Measurements from ENCODE around the gene SELE.

SELE gene

DNA sequence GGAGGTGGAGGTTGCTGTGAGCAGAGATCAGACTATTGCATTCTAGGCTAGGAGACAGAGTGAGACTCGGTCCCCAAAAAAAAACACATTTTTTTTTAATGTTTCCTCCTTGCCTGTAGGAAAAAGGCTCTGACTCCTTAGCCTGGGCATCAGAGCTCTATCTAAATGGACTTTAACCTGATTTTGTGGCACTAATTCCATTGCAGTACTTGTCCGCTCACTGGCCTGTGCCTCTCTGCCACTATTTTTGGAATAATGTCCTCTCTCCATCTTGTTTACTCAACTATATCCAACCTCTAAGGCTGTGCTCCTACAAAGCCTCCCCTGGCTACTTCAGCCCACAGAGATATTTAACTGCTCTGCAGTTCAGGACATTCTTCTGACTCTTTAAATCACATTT, 34.3 kb upstream of the SELE start:
- TF ChIP-seq, protein P1, sequence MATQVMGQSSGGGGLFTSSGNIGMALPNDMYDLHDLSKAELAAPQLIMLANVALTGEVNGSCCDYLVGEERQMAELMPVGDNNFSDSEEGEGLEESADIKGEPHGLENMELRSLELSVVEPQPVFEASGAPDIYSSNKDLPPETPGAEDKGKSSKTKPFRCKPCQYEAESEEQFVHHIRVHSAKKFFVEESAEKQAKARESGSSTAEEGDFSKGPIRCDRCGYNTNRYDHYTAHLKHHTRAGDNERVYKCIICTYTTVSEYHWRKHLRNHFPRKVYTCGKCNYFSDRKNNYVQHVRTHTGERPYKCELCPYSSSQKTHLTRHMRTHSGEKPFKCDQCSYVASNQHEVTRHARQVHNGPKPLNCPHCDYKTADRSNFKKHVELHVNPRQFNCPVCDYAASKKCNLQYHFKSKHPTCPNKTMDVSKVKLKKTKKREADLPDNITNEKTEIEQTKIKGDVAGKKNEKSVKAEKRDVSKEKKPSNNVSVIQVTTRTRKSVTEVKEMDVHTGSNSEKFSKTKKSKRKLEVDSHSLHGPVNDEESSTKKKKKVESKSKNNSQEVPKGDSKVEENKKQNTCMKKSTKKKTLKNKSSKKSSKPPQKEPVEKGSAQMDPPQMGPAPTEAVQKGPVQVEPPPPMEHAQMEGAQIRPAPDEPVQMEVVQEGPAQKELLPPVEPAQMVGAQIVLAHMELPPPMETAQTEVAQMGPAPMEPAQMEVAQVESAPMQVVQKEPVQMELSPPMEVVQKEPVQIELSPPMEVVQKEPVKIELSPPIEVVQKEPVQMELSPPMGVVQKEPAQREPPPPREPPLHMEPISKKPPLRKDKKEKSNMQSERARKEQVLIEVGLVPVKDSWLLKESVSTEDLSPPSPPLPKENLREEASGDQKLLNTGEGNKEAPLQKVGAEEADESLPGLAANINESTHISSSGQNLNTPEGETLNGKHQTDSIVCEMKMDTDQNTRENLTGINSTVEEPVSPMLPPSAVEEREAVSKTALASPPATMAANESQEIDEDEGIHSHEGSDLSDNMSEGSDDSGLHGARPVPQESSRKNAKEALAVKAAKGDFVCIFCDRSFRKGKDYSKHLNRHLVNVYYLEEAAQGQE (IDR thresholded peaks at IDR 0.05; ENCODE audit: low read depth), result no peak

DNA sequence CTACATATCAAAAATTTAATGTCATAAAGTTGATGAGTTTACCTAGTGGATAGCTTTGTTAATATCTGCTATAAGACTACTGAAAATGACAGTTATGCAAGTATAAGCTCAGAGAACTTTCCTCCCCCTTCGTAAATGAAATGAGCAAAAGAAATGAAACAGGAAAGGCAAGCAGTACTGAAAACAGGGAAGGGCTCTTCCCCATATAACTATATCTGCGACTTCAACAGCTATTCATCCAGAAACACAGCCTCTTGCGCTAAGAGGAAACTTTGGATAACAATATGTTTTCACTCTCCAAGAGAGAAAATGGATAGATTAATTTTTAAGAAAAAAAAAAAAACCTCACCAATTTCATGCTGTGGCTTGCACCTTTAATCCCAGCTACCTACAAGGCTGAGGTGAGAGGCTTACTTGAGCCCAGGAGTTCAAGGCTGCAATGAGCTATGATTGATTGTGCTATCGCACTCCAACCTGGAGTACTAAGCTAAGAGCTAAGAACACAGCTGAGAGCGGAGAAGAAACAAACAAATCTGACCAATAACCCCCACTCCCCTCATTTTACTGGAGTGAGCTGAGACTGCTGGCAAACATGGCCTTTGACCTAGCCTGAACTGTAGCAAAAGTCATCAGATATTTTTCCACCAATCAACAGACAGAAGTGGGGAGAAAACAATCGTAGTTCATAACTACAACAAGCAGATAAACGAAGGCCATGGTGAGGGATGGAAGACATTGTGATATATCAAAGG, 31.9 kb upstream of the SELE start:
- TF ChIP-seq, protein P2, sequence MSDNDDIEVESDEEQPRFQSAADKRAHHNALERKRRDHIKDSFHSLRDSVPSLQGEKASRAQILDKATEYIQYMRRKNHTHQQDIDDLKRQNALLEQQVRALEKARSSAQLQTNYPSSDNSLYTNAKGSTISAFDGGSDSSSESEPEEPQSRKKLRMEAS (IDR thresholded peaks at IDR 0.05), result no peak
- TF ChIP-seq NFIC (IDR thresholded peaks at IDR 0.05), result no peak
- TF ChIP-seq EGR1 (IDR thresholded peaks at IDR 0.05), result no peak
- TF ChIP-seq CREB1 (IDR thresholded peaks at IDR 0.05; ENCODE audit: low read depth), result no peak
- TF ChIP-seq CEBPB (IDR thresholded peaks at IDR 0.05), result no peak
- TF ChIP-seq, protein P3, sequence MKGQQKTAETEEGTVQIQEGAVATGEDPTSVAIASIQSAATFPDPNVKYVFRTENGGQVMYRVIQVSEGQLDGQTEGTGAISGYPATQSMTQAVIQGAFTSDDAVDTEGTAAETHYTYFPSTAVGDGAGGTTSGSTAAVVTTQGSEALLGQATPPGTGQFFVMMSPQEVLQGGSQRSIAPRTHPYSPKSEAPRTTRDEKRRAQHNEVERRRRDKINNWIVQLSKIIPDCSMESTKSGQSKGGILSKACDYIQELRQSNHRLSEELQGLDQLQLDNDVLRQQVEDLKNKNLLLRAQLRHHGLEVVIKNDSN (IDR thresholded peaks at IDR 0.05), result no peak
- TF ChIP-seq TAF1 (IDR thresholded peaks at IDR 0.05; ENCODE audit: low read depth), result no peak
- TF ChIP-seq ZBTB7A (IDR thresholded peaks at IDR 0.05; ENCODE audit: low read depth), result no peak
- TF ChIP-seq, protein P1 (IDR thresholded peaks at IDR 0.05; ENCODE audit: low read depth), result no peak
- TF ChIP-seq TCF12 (IDR thresholded peaks at IDR 0.05; ENCODE audit: low read depth), result no peak
- TF ChIP-seq TEAD4 (IDR thresholded peaks at IDR 0.05), result no peak
- no peak for TF ChIP-seq RAD21 (IDR thresholded peaks at IDR 0.05; ENCODE audit: low read depth)
- TF ChIP-seq EP300 (IDR thresholded peaks at IDR 0.05; ENCODE audit: borderline replicate concordance), result no peak
- TF ChIP-seq YY1 (IDR thresholded peaks at IDR 0.05; ENCODE audit: low read depth), result no peak
- TF ChIP-seq FOXM1 (IDR thresholded peaks at IDR 0.05; ENCODE audit: borderline replicate concordance, low read depth), result no peak

DNA sequence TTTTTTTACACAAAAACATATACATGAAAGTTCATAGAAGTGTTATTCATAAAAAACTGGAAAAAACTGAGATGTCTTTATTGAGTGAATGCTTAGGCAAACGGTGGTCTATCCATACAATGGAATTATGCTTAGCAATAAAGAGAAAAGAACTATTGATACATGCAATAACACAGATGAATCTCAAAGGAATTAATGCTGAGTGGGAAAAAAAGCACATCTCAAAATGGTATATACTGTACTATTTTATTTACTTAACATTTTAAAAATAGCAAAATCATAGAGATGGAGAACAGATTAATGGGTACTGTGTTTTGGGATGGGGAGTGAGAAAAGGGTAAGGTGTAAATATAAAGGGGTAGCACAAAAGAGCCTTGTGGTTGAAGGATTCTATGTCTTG, 31.0 kb upstream of the SELE start:
- TF ChIP-seq, protein P2 (IDR thresholded peaks at IDR 0.05), result no peak
- no peak for TF ChIP-seq TAF1 (IDR thresholded peaks at IDR 0.05; ENCODE audit: low read depth)
- TF ChIP-seq TCF12 (IDR thresholded peaks at IDR 0.05; ENCODE audit: low read depth), result no peak
- no peak for TF ChIP-seq TEAD4 (IDR thresholded peaks at IDR 0.05)
- no peak for TF ChIP-seq CEBPB (IDR thresholded peaks at IDR 0.05)
- TF ChIP-seq, protein P3 (IDR thresholded peaks at IDR 0.05), result no peak
- no peak for TF ChIP-seq FOXM1 (IDR thresholded peaks at IDR 0.05; ENCODE audit: borderline replicate concordance, low read depth)
- no peak for TF ChIP-seq CREB1 (IDR thresholded peaks at IDR 0.05; ENCODE audit: low read depth)
- TF ChIP-seq, protein P1 (IDR thresholded peaks at IDR 0.05; ENCODE audit: low read depth), result no peak
- TF ChIP-seq EGR1 (IDR thresholded peaks at IDR 0.05), result no peak

DNA sequence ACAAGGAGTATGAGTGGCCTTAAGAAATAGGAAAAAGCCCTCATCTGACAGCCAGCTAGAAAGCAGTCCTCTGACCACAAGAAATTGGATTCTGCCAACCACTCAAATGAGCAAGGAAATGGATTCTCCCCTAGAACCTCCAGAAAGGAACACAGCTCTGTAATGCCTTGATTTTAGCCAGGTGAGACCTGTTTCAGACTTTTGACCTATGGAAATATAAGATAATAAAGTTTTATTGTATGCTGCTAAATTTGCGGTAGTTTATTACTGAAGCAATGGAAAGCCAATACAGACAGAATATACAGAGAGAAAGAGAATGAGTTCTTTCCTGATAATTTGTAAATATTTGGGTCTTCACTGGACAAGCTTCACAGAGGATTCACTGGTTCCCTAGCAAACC, 28.8 kb upstream of the SELE start:
- no peak for TF ChIP-seq EGR1 (IDR thresholded peaks at IDR 0.05)
- TF ChIP-seq, protein P1 (IDR thresholded peaks at IDR 0.05; ENCODE audit: low read depth), result no peak
- TF ChIP-seq FOXM1 (IDR thresholded peaks at IDR 0.05; ENCODE audit: borderline replicate concordance, low read depth), result no peak
- no peak for TF ChIP-seq CEBPB (IDR thresholded peaks at IDR 0.05)
- no peak for TF ChIP-seq RAD21 (IDR thresholded peaks at IDR 0.05; ENCODE audit: low read depth)
- no peak for TF ChIP-seq EP300 (IDR thresholded peaks at IDR 0.05; ENCODE audit: borderline replicate concordance)
- TF ChIP-seq, protein P2 (IDR thresholded peaks at IDR 0.05), result no peak
- no peak for TF ChIP-seq TCF12 (IDR thresholded peaks at IDR 0.05; ENCODE audit: low read depth)
- TF ChIP-seq CREB1 (IDR thresholded peaks at IDR 0.05; ENCODE audit: low read depth), result no peak
- TF ChIP-seq NFIC (IDR thresholded peaks at IDR 0.05), result no peak
- TF ChIP-seq, protein P3 (IDR thresholded peaks at IDR 0.05), result no peak
- TF ChIP-seq YY1 (IDR thresholded peaks at IDR 0.05; ENCODE audit: low read depth), result no peak
- TF ChIP-seq ZBTB7A (IDR thresholded peaks at IDR 0.05; ENCODE audit: low read depth), result no peak
- TF ChIP-seq TEAD4 (IDR thresholded peaks at IDR 0.05), result no peak
- TF ChIP-seq TAF1 (IDR thresholded peaks at IDR 0.05; ENCODE audit: low read depth), result no peak

All from Ishikawa (cell line).